ENCODE data around the gene DIO3.
"Not testable (repeated sequence)": the region's sequence is repeated elsewhere in the genome, so short reads cannot be mapped to it uniquely, and the experiment has no call there.

Gene DIO3

DNA sequence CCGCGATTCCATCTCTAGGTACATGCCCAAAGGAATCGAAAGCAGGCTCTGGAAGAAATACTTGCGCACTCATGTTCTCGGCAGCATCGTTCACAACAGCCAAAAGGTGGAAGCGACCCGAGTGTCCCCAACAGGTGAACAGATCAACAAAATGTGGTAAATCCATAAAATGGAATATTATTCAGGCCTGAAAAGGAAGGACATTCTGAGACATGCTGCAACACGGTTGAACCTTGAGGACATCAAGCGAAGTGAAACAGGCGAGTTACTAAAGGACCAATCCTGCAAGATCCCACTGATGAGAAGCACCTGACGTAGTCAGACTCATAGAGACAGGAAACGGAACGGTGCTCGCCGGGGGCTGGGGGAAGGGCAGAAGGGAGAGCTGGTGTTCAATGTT, 17.5 kb upstream of the DIO3 start:
- DNase-seq: no peak

- DNase-seq: no peak
Measured at GRCh38 chr14:101544550-101544949, 16.7 kb upstream of the DIO3 start.

DNA sequence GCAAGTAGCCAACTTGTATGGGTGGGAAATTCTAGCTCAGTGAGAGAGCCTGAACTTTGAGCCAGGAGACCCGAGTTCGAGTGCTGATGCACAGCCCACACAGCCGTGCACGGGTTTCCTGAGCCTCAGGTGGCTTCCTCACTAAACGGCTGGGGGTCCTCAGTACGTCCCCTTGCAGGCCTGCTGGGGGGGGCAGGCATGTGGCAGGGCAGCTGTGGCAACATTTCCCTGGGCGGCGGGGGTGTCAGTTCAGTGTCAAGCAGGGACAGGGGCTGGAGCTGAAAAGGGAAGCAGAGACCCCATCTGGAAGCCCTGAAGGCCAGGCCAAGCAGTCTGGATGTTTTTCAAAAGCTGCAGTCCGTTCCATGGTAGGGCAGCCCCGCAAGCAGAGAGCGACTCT, 14.6 kb upstream of the DIO3 start:
- DNase-seq: no peak

DNA sequence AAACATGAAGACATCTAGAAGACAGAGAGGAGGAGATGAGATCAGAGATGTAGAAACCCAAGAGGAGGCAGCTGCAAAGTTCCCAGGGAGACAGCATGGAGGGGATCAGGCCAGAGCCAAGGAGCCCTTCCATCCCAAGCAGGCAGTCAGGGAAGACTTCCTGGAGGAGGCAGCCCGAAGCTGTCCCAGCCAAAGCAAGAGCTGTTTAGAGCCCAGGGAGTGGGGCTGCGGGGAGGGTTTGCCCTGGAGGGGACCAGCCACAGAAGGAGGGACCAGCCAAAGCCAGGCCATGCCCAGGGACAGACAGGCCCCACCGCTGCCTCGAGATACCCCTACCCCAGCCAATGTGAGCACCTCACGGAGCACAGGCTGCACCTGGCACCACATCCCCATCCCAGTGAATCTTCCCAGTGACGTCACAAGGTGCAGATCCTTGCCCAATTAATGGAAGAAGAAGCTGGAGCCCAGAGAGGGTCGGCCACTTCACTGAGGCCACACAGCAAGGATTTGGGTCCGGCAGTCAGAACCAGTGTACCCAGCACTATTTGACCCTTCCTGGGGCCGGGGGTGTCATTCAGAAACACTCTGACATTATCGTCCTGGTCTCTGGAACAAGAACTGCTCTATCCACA, 14.1 kb upstream of the DIO3 start:
- DNase-seq: no peak

GRCh38 chr14:101547961-101548669, 13.2 kb upstream of the DIO3 start:
- DNase-seq: no peak

GRCh38 chr14:101548710-101549109, 12.6 kb upstream of the DIO3 start:
- DNase-seq: no peak

GRCh38 chr14:101549154-101549553, 12.1 kb upstream of the DIO3 start:
- no peak for DNase-seq

DNA sequence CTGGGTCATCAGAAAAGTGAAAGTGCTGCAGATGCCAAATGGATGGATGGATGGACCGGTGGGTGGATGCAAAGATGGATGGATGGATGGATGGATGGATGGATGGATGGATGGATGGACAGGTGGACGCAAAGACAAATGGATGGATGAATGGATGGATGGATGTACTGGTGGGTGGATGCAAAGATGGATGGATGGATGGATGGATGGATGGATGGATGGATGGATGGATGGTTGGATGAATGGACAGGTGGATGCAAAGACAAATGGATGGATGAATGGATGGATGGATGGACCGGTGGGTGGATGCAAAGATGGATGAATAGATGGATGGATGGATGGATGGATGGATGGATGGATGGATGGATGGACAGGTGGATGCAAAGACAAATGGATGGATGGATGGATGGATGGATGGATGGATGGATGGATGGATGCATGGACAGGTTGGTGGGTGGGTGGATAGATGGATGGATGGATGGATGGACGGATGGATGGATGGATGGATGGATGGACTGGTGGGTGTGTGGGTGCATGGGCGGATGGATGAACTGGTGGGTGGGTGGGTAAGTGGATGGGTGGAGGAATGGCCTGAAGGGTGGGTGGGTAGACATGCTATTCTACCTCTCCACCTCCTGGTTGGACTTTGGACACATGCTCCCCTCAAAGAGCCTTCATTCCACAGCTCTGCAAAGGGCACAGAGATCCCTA, 10.9 kb upstream of the DIO3 start:
- DNase-seq: not testable (repeated sequence)

GRCh38 chr14:101551729-101552595, 9.3 kb upstream of the DIO3 start:
- DNase-seq: no peak

DNA sequence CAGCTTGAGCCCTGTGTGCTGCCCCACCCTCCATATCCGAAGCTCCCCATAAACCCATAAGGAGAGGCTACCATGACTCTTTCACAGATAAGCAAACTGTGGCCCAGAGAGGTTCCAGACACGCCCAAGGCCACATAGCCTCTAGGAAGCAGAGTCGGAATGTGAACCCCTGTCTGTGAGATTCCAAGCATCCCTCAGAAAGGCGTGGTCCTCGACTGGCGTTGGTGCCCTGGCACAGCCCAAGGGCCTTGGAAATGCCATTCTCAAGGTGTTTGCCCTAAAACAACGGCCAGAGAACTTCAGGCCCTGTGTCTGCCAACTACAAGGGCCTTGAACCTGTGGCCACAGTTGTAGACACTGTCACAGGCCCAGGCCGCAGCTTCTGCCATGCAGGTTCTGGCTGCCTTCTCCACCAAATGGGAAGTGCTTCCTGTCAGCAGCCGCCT, 8.5 kb upstream of the DIO3 start:
- no peak for DNase-seq

DNA sequence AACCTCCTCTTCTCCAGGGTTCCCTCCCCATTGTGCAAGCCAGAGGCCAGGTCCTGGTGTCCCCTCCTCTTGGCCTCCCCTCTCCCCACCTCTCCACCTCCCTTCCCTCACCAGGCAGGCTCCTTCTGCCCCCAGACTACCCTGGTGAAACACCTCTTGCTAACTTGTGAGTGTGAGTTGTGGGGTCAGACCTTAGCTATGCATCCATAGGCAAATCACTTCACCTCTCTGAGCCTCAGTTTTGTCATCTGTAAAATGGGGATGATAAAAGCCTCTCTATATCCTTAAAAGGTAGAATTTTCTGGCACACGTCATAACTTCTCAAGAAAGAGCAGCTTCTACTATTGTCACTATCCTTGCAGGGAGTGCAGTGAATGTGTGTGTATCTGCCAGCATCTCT, 7.9 kb upstream of the DIO3 start:
- no peak for DNase-seq

DNA sequence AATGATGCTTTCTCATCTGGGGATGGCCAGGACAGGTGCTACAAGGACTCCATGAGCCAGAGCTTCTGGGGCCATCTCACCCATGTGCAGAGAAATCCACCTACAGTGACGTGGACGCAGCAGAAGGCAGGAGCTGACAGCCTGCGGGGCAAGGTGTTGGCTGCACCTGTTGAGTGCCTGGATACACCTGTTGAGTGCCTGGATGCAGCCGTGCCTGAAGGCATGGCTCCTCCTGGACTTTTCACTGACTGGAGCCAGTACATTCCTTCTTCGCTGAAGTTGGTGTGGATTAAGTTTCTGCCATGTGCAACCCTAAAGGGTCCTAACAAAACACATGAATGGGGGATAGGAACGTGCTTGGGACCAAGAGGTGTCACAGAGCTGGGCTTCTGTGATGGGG, 7.4 kb upstream of the DIO3 start:
- DNase-seq: no peak

DNA sequence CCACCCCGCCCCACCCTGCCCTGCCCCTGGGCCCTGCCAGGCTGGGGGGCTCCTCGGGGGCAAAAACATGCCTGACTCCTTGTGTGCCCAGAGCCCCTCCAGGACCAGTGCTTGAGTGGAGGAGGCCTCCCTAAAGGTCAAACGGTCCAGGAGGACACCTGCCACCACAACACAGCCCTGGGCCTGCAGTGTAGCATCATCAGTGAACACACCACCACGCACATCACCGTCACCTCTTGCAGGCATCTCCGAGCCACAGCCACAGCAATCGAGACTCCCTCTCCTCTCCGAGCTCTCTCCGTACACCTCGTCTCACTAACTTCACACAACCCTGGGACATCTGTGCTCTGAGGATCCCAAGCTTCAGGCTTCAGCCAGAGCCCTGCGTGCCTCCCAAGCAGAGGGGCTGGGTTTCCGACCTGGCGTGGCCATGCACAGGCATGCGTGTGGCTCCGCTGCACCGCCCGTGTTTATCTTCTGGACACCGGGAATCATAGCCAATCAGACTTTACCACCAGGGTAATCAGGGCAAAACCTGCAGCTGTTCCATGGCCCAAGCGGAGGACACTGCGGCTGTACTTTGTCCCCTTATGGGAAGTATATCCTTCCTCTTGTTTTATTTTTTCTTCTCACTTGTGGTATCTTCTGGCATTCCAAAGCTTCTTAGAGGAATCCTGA, 6.2 kb upstream of the DIO3 start:
- DNase-seq: no peak

GRCh38 chr14:101555669-101556043, 5.6 kb upstream of the DIO3 start:
- DNase-seq: not testable (repeated sequence)

- DNase-seq: no peak
Measured at GRCh38 chr14:101556131-101556530, 5.2 kb upstream of the DIO3 start.

GRCh38 chr14:101556566-101557320, 4.6 kb upstream of the DIO3 start:
- no peak for DNase-seq

DNA sequence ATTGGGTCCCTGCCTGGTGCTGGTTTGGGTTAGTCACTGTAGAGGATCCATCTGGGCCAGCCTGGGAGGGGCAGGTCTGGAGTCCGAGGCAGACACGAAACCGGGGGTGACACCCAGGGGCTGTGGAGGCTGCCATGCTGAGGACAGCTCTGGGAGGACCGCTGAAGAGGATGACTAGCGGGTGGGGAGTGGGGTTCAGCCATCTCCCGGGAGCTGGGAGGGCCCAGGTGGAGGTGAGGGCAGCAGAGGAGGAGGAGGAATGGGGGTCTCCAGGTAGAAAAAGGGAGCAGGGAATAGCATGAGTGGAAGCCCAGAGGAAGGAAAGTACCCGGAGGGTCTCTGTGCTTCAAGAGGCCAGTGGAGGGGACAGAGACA, 4.0 kb upstream of the DIO3 start:
- DNase-seq: no peak

DNA sequence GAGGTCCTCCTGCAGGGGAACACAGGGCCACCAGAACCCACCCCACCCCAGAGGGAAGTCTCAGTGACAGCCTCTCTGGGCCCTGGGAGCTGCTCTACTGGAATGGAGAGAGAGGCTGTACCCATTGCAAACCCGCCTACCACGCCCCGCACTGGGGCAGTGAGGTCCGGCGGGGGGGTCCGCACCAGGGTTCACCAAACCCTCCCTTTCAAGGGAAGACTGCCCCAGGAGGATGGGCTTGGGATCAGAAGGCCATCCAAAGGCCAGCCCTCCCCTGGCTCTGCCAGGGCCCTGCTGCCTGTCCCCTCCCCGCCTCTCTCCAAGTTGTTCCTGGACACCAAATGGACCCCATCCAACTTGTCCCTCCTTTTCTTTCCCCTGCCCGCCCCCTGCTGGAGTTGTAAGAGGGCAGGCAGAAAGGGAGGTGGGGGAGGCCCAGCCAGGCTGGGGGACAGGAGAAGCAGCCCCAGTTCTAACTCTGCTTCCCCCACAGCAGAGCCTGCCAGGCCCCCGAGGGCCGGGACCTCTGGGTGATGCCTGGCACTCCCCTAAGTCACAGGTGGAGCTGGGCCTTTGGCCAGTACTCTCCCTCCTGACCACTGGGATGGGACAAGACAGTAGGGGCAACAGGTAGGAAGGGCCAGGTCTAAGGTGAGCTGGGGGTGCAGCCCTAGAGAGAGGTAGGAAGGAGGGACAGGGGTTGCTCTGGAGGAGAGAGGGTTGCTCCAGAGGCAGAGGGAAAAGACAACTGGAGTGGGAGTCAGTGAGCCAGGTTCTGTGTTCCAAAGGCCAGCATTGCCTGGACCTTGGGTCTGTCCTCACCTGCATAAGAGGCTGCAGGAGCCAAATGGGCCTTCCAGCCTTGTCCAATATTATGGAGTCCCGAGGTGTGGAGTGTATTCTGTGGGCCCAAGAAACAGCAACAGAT, 3.2 kb upstream of the DIO3 start:
- DNase-seq: no peak

- no peak for DNase-seq
Measured at GRCh38 chr14:101558739-101559240, 2.5 kb upstream of the DIO3 start.

DNA sequence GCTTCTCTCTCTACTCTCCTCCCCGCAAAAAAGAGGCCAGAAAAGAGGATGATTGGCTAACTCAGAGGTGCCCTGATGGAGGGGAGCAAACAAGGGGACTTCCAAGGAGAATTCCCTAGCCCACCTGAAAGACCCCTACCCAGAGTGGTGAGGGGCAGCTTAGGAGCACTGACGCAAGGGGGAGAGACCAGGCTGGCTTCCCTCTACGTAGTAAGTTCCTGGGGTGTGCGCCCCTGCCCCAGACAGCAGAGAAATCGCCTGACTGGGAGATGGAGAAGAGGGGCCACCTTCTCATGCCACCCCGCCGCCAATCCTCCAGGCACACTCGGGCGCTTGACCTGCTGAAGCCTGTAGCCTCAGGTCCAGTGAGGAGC, 2.1 kb upstream of the DIO3 start:
- no peak for DNase-seq
